Muscle layer of colon (tissue), 2 donors: ENCODE measurements around the gene RPL7L1.
"Not testable (repeated sequence)": the region's sequence is repeated elsewhere in the genome, so short reads cannot be mapped to it uniquely, and the experiment has no call there.

Source experiments
- H3K27ac ChIP-seq: one replicate; pipeline ENCODE4 v1.7.0; 2013; ENCODE audit warnings: low read depth, mild to moderate bottlenecking, low read length, moderate library complexity
- H3K27me3 ChIP-seq, 2 donors: one replicate each; pipeline ENCODE4 v1.7.0; 2013; ENCODE audit warnings: low read length in 2 of 2, mild to moderate bottlenecking in 2 of 2; ENCODE audit not compliant: insufficient read depth in 2 of 2, control insufficient read depth in 1 of 2
- H3K36me3 ChIP-seq: one replicate; pipeline ENCODE4 v1.7.0; 2013; ENCODE audit warnings: mild to moderate bottlenecking, low read length; ENCODE audit not compliant: insufficient read depth
- H3K4me1 ChIP-seq: one replicate; pipeline ENCODE4 v1.7.0; 2013; ENCODE audit warnings: mild to moderate bottlenecking, low read length; ENCODE audit not compliant: insufficient read depth
- H3K4me3 ChIP-seq, 2 donors: one replicate each; pipeline ENCODE4 v1.7.0; 2013; ENCODE audit warnings: low read length in 2 of 2, low read depth in 1 of 2, mild to moderate bottlenecking in 1 of 2, moderate library complexity in 1 of 2
- H3K9ac ChIP-seq: one replicate; pipeline ENCODE4 v1.7.0; 2013; ENCODE audit warnings: low read length
- H3K9me3 ChIP-seq: one replicate; pipeline ENCODE4 v1.7.0; 2013; ENCODE audit warnings: mild to moderate bottlenecking, low read length
- donor health status: abdominal sarcoma.
- donor health status: Adenocarcinoma of cecum.

The RPL7L1 gene

GRCh38 chr6:42894041-42894828 lies 14.8 kb downstream of the RPL7L1 start:
- not testable (repeated sequence) for H3K36me3 ChIP-seq, H3K4me3 ChIP-seq, H3K9me3 ChIP-seq, H3K27ac ChIP-seq, H3K9ac ChIP-seq, H3K4me1 ChIP-seq, H3K27me3 ChIP-seq

- Histone ChIP-seq H3K36me3 (no peaks in the 10 kb centered on the region), H3K9ac (no peak overlapping the region), H3K4me3 (no peak overlapping the region), H3K4me1 (peaks cover 1% of the 10 kb centered on the region), H3K27ac (no peak overlapping the region), H3K27me3 (no peaks in the 10 kb centered on the region), H3K9me3 (no peaks in the 10 kb centered on the region)
Measured at GRCh38 chr6:42896178-42896719, 16.8 kb downstream of the RPL7L1 start.

- no peak overlapping the region for H3K4me3 ChIP-seq
- no peak overlapping the region for H3K27ac ChIP-seq
- H3K27me3 ChIP-seq = no peaks in the 10 kb centered on the region
- H3K36me3 ChIP-seq = no peaks in the 10 kb centered on the region
- no peak overlapping the region for H3K9ac ChIP-seq
- H3K4me1 ChIP-seq = no peaks in the 10 kb centered on the region
- no peaks in the 10 kb centered on the region for H3K9me3 ChIP-seq
Measured at GRCh38 chr6:42898891-42899361, 19.5 kb downstream of the RPL7L1 start.

GRCh38 chr6:42899871-42900270 lies 20.5 kb downstream of the RPL7L1 start:
- no peaks in the 10 kb centered on the region for H3K4me1 ChIP-seq
- H3K27ac ChIP-seq = no peak overlapping the region
- H3K27me3 ChIP-seq = no peaks in the 10 kb centered on the region
- no peaks in the 10 kb centered on the region for H3K36me3 ChIP-seq
- no peak overlapping the region for H3K4me3 ChIP-seq
- no peak overlapping the region for H3K9ac ChIP-seq
- no peaks in the 10 kb centered on the region for H3K9me3 ChIP-seq

GRCh38 chr6:42901538-42901957 lies 22.1 kb downstream of the RPL7L1 start:
- Histone ChIP-seq H3K9ac (no peak overlapping the region), H3K4me3 (peak overlapping the region in 1 of 2 donors; percentile 16)

GRCh38 chr6:42902429-42903263 lies 23.2 kb downstream of the RPL7L1 start:
- H3K9me3 ChIP-seq, H3K27me3 ChIP-seq, H3K36me3 ChIP-seq, H3K27ac ChIP-seq, H3K4me1 ChIP-seq, H3K9ac ChIP-seq, H3K4me3 ChIP-seq: not testable (repeated sequence)

More at GRCh38 chr6:42901538-42901957, 22.1 kb downstream of the RPL7L1 start:
- no peaks in the 10 kb centered on the region for H3K9me3 ChIP-seq
- no peaks in the 10 kb centered on the region for H3K36me3 ChIP-seq
- no peaks in the 10 kb centered on the region for H3K27me3 ChIP-seq
- no peaks in the 10 kb centered on the region for H3K4me1 ChIP-seq
- H3K27ac ChIP-seq = no peak overlapping the region

- Histone ChIP-seq H3K9me3 (no peaks in the 10 kb centered on the region), H3K4me1 (no peaks in the 10 kb centered on the region), H3K27me3 (no peaks in the 10 kb centered on the region), H3K9ac (no peak overlapping the region), H3K36me3 (no peaks in the 10 kb centered on the region), H3K27ac (no peak overlapping the region), H3K4me3 (no peak overlapping the region)
Measured at GRCh38 chr6:42904467-42904866, 25.1 kb downstream of the RPL7L1 start.

GRCh38 chr6:42907336-42907735 lies 27.9 kb downstream of the RPL7L1 start:
- Histone ChIP-seq H3K9ac (no peak overlapping the region), H3K27me3 (peaks cover 0 to 15% of the 10 kb centered on the region in 2 donors), H3K9me3 (no peaks in the 10 kb centered on the region), H3K27ac (no peak overlapping the region), H3K4me3 (no peak overlapping the region), H3K4me1 (no peaks in the 10 kb centered on the region), H3K36me3 (no peaks in the 10 kb centered on the region)

- Histone ChIP-seq H3K9ac (no peak overlapping the region), H3K27ac (no peak overlapping the region), H3K4me1 (no peaks in the 10 kb centered on the region), H3K27me3 (peaks cover 0 to 15% of the 10 kb centered on the region in 2 donors), H3K9me3 (no peaks in the 10 kb centered on the region), H3K36me3 (no peaks in the 10 kb centered on the region), H3K4me3 (no peak overlapping the region)
Measured at GRCh38 chr6:42909835-42910234, 30.4 kb downstream of the RPL7L1 start.

GRCh38 chr6:42911171-42912021 lies 32.0 kb downstream of the RPL7L1 start:
- H3K4me3 ChIP-seq = no peak overlapping the region
- H3K9ac ChIP-seq = no peak overlapping the region
- peaks cover 0 to 15% of the 10 kb centered on the region in 2 donors for H3K27me3 ChIP-seq
- no peak overlapping the region for H3K27ac ChIP-seq
- no peaks in the 10 kb centered on the region for H3K9me3 ChIP-seq
- no peaks in the 10 kb centered on the region for H3K4me1 ChIP-seq
- H3K36me3 ChIP-seq = no peaks in the 10 kb centered on the region

GRCh38 chr6:42914546-42914945 lies 35.1 kb downstream of the RPL7L1 start:
- Histone ChIP-seq H3K9ac (no peak overlapping the region), H3K9me3 (no peaks in the 10 kb centered on the region), H3K36me3 (no peaks in the 10 kb centered on the region), H3K4me1 (no peaks in the 10 kb centered on the region), H3K27me3 (peaks cover 0 to 15% of the 10 kb centered on the region in 2 donors), H3K4me3 (no peak overlapping the region), H3K27ac (no peak overlapping the region)
